HG03460 (cell line): Measurements from ENCODE around the gene PLD1.
"Not testable (repeated sequence)": the region's sequence is repeated elsewhere in the genome, so short reads cannot be mapped to it uniquely, and the experiment has no call there.

ENCODE experiments used
- ATAC-seq: cut with Tn5 transposase; IDR thresholded peaks from one replicate; pipeline ENCODE4 v1.9.1; 2021; ENCODE audit not compliant: unreplicated experiment

Gene PLD1

GRCh38 chr3:171711461-171712170 is 98.7 kb downstream of the PLD1 start:
- ATAC-seq: no peak

DNA sequence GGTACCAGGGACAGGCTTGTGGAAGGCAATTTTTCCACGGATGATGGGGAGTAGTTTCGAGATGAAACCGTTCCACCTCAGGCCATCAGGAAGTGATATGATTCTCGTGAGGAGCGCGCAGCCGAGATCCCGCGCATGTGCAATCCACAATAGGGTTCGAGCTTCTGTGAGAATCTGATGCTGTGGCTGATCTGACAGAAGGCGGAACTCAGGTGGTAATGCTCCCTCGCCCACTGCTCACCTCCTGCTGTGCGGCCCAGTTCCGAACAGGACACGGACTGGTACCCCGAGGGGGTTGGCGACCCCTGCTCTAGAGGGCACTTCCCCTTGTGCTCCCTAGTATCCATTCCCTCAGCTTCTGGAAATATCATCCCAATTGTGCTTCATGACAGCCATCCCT is 99.9 kb downstream of the PLD1 start:
- no peak for ATAC-seq

DNA sequence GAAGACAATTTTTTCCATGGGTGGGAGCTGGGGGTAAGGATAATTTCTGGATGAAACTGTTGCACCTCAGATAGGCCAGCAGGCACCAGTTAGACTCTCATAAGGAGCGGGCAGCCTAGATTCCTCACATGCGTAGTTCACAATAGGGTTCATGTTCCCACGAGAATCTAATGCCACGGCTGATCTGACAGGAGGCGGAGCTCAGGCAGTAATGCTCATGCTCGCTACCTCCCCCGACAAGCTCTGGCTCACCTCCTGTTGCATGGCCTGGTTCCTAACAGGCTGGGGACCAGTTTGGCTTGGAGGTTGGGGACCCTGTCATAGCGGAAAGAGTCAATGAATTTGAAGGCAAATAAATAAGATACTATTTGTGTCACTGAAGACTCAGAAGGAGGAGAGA is 105.5 kb downstream of the PLD1 start:
- ATAC-seq: no peak

- no peak for ATAC-seq
These were observed 106.3 kb downstream of the PLD1 start for GRCh38 chr3:171704002-171704401.

DNA sequence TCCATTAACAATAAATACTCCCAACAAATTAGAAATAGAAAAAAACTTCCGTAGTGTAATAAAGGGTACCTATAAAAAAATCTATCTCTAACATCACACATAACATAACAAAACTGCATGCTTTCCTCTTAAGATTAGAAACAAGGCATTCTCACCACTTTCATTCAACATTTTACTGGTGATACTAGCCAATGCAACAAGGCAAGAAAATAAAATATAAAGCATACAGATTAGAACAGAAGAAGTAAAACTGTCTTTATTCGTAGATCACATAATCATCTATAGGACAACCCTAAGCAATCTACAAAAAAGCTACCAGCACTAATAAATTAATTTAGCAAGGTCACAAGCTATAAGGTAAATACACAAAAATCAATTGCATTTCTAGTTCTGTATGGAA is 107.1 kb downstream of the PLD1 start:
- ATAC-seq: no peak

DNA sequence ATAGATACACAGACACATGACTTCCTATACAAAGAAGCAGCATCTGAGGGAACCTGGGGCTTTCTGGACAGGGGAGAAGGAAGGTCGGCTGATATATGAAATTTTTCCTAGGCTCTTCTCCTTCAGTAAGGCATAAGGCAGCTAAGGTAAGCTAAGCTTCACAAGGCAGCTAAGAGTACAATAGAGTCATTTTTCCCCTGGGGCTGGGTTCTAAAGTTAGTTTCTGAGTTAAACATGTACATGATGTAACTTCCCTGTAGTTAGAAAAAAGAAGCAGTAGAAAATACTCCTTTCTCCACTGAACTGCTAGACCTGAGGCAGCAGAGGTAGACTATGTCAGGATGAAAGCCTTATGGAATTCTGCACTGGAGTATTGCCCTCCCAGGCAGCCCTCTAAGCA is 109.6 kb downstream of the PLD1 start:
- no peak for ATAC-seq

- ATAC-seq: no peak
These were observed 110.1 kb downstream of the PLD1 start for GRCh38 chr3:171700157-171700556.

DNA sequence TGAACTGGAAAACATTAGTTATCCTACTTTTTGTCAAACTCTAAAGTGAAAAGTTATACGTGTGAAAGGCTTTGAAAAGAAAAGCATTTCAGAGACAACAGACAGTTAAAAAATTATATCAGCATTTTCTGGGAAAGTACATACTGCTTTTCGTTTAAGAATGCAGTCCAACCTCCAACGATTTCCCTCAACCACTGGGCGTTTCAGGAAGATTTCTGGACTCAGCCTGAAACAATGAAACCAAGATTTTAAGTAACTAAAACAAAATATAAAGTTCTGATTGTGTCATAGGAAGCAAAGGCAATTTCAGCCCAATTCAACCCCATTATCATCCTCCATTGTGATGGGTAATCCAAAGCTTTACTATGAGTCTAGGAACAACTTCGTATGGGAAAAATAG is 110.7 kb downstream of the PLD1 start:
- no peak for ATAC-seq

DNA sequence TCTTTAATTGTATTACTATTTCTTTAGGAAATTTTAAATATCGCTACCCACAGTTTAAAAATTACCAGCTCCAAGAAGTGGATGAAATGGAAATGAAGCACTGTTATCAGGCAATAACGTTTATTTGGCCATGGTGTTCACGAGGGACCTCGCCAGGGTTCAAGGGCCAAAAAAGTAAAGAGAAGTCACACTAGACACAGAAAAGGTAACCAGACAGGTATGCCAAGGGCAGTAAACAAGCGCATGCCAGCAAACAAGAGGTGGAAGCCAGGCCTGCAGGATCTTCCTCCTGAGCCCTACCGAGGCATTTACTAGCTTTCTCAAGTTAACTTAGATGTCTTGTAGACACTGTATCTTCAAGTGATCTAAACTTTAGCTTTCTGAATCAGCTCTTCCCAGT is 113.5 kb downstream of the PLD1 start:
- no peak for ATAC-seq

- ATAC-seq: no peak
These were observed 114.9 kb downstream of the PLD1 start for GRCh38 chr3:171695426-171695825.

- no peak for ATAC-seq
These were observed 115.4 kb downstream of the PLD1 start for GRCh38 chr3:171694888-171695287.

GRCh38 chr3:171692551-171692950 is 117.7 kb downstream of the PLD1 start:
- not testable (repeated sequence) for ATAC-seq

DNA sequence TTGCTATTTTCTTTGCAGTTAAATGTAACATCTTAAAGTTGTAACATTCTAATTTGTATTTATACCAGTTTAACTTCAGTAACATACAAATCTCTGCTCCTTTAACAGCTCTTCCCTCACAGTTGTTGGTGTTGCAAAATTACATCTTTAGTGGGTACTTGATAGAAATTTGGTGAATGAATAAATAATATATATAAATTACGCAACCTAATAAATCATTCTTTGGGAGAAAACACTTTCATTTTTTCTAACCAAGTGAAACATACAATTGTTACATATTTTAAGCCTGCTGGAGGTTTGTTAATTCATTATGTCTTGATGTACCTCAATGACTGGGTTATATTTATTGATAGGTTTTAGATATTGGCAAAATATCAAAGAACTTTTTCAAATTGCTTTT is 118.8 kb downstream of the PLD1 start:
- ATAC-seq: no peak

GRCh38 chr3:171690281-171690680 is 120.0 kb downstream of the PLD1 start:
- no peak for ATAC-seq

GRCh38 chr3:171688593-171688992 is 121.7 kb downstream of the PLD1 start:
- ATAC-seq: no peak

DNA sequence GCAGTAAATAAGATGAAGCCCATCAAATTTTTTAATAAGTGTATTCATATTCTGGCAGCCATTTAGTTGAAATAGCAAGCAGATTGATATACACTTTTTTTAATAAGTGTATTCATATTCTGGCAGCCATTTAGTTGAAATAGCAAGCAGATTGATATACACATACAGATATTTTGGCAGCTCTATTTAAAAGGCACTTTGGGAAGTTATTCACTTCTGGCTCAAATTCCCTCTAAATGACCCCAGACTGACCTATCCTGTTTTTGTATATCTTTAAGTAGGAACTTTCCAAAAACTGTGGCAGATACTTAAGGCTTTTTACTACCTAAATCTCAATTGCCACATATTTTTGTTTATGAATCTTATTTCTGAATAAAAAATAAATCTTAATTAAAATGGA is 122.3 kb downstream of the PLD1 start:
- ATAC-seq: no peak

GRCh38 chr3:171687581-171687980 is 122.7 kb downstream of the PLD1 start:
- no peak for ATAC-seq

- no peak for ATAC-seq
These were observed 123.2 kb downstream of the PLD1 start for GRCh38 chr3:171687064-171687463.

GRCh38 chr3:171685116-171685895 is 125.0 kb downstream of the PLD1 start:
- ATAC-seq: no peak

DNA sequence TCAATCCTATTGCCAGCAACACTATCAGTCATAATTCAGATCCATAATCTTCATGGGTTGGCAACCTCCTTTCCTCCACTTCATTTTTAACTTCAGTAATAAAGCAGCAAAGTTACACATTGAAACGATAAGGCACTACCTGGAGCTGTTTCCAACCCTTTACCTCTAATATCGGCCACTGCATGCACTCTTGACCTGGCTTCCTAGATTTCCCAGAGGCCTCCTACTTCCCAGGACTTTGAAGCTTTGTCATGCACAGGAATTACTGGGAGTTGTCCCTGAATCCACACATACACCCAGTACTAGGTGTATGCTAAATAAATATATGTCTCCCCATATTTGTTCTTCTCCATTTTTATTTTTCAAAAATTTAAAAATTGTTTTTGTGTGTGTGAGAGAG is 126.1 kb downstream of the PLD1 start:
- ATAC-seq: no peak

DNA sequence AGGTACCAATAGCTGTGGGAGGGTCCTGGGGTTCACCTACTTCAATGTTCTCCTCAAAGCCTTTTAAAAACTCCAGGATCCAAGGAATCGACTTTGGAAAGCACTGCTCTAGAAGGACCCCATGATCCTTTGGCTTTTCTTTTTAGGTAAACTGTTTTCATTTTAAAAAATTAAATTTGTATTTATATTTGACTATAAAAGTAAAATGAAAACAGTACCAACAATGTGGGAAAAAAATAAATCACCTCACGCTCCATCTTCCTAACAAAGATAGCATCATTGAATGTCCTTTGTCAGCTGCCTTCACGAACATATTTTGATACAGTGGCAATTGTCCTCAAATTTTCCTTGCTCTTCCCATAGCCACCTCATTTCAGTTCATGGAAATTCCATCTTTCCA is 127.5 kb downstream of the PLD1 start:
- ATAC-seq: no peak

DNA sequence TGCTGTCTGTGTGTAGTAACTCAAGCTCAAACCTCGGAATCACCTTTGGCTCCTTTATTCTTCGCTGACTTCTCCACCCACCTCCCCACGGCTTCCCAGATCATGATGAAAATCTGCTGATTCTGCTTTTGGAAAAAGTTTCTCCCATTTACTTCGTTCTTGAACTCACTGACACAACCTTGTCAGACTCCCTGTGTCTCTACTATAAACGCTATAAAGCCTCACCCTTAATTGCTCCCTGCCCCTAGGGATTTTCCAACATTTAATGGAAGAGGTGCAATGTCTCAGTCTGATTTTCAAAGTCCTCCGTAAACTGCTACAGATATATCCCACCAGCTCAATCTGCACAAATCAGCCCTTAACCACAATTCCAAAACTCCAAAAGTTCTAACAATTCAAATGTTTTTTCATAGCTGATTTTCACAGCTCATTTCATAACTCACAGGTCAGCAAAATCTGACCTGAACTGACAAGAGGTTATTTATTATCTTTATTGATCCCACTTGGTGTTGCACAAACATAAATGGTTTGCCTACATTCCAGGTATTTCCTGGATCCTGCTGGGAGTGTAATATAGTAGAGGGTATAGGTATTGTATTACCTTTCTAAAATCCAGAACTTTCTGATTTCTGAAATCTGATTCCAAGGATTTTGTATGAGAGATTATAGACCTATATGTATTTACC is 129.4 kb downstream of the PLD1 start:
- ATAC-seq: no peak
